GM18508 (cell line): Measurements from ENCODE around the gene TIMM44.
"Not testable (repeated sequence)": the region's sequence is repeated elsewhere in the genome, so short reads cannot be mapped to it uniquely, and the experiment has no call there.

Experiments used
- ATAC-seq: cut with Tn5 transposase; IDR thresholded peaks from one replicate; pipeline ENCODE4 v1.9.1; 2021; ENCODE audit warnings: moderate number of reproducible peaks; ENCODE audit not compliant: insufficient read depth, unreplicated experiment

The TIMM44 gene

DNA sequence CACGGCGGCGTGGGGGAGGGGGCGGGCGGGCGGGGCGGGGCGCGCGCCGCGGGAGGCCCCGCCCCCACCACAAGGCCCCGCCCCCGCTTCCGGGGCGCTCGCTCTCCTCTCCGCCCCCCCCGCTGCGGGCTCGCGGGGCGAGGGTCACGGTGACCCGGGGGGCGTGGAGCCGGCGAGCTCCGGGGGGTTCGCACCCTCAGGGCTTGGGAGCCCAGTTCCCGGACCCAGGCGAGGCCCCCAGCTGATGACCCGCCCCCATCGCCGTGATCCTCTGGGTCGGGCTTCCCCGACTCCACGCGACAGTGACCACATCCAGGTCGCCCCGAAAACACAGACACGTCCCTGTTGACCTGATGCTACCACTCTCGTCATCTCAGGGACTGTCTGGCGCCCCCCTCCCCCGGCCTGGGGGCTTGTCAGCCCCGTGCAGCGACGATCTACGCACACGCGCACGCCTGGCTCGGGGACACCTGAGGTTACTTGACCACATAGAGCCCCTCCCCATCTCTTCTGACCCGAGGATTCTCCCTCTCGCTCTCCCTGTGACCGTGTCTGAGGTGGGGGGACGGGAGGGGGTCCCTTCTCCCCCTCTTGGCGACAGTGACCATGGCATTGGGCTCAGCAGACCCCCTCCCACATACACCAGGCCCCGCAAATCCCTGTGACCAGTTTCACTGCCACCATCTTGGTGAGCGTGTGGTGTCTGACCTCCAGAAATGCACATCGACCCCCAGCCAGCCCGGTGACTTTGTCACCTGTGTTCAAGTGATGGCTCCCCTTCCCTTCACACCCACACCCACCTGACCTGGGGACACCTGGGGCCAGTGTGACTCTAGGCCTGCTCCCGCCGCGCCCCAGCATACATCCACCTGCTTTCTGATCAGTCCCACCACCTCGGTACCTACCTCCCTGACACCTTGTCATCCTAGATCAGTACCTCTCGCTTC, 39.1 kb downstream of the TIMM44 start:
- ATAC-seq, result peak; percentile 3

DNA sequence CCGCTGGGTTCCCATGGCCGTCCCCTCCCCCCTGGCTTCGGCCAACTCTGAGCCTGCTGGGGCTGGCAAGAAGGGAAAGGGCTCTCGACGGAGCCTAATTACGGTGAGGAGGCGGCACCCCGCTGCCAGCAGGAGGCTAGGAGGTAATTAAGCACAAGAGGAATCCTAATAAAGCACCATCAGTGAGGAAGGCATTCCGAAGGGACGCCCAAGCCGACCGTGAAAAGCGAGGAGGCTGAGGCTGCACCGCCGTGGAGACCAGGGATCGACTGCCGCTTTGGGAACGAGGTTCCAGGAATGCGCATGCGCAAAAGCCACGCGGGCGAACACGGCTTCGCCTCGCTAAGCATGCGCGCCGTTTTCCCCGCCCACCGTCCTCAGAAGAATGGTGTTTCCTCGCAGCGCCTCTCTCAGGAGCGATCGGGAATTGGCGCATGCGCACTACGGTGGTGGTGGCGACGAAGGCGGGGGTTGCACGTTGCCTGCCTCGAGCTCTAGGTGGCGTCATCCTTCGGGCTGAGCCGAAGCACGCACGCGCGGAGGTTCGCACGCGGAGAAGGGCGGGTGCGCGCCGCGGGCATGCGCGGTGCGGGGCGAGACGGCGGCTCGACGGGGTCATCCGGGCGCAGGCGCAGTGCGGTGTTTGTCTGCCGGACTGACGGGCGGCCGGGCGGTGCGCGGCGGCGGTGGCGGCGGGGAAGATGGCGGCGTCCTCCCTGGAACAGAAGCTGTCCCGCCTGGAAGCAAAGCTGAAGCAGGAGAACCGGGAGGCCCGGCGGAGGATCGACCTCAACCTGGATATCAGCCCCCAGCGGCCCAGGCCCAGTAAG, 40.0 kb downstream of the TIMM44 start, which contains the start of gene MAP2K7:
MAP2K7 (plus strand) TSS at position 634 of the 830 bp plus-strand sequence; CDS start at position 702, 68 bp downstream.
- peak; percentile 73 for ATAC-seq

- no peak for ATAC-seq
Observed at GRCh38 chr19:7902796-7903243, 40.6 kb downstream of the TIMM44 start.

DNA sequence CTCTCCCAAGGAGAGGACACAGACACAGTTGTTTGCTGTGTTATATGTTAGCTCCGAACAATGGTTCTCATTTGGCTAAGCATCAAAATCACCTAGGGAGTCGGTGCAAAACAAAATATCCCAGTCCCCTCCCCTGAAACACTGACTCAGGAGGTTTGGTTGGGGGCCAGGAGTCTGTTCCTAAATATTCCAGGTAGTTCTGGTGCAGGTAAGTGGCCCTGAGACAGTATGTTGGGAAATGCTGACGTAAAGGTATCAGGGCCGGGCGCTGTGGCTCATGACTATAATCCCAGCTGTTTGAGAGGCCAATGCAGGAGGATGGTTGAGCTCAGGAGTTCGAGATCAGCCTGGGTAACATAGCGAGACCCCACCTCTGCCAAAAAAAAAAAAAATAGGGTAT, 42.1 kb downstream of the TIMM44 start:
- ATAC-seq, result no peak

DNA sequence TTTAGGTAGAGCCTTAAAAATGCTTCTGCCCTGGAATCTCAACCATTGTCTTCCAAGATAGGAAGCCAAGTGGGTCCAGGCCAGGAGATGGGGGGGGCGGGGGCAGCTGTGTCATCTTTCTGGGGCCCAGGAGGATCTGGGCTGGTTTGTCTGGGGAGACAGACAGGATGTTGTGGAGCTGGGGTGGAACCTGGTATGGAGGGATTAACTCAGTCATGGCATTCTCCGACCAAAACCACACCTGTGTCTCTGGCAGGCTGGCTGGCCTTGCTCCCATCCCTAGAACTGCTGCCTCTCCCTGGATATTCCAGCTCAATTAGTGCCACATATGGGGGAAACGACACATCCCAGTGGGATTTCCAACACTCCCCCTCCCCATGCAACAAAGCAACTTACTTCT, 42.5 kb downstream of the TIMM44 start:
- no peak for ATAC-seq

DNA sequence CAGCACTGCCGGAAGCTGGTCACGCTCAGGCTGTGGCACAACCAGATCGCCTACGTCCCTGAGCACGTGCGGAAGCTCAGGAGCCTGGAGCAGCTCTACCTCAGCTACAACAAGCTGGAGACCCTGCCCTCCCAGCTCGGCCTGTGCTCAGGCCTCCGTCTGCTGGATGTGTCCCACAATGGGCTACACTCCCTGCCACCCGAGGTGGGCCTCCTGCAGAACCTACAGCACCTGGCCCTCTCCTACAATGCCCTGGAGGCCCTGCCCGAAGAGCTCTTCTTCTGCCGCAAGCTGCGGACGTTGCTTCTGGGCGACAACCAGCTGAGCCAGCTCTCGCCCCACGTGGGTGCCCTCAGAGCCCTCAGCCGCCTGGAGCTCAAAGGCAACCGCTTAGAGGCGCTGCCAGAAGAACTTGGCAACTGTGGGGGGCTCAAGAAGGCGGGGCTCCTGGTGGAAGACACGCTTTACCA, 43.0 kb downstream of the TIMM44 start:
- no peak for ATAC-seq

- ATAC-seq, result no peak
Observed at GRCh38 chr19:7899751-7900378, 43.6 kb downstream of the TIMM44 start.

DNA sequence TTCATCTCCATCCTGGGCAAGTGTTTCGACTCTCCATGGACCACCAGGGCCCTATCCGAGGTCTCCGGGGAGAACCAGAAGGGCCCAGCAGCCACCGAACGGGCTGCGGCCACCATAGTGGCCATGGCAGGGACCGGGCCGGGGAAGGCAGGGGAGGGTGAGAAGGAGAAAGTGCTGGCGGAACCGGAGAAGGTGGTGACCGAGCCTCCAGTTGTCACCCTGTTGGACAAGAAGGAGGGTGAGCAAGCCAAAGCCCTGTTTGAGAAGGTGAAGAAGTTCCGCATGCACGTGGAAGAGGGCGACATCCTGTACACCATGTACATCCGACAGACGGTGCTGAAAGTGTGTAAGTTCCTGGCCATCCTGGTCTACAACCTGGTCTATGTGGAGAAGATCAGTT, 44.5 kb downstream of the TIMM44 start:
- no peak for ATAC-seq

DNA sequence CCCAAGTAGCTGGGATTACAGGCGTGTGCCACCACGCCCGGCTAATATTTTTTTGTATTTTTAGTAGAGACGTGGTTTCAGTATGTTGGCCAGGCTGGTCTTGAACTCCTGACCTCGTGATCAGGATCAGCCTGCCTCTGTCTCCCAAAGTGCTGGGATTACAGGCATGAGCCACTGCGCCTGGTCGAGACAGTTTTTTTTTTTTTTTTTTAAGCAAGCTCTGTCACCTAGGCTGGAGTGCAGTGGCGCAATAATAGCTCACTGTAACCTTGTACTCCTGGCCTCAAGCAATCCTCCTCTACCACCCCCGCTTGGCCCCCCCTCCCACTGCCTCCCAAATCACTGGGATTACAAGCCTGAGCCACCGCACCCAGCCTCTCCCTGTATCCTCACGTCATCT, 46.2 kb downstream of the TIMM44 start:
- ATAC-seq, result no peak

GRCh38 chr19:7895565-7895964, 47.9 kb downstream of the TIMM44 start:
- ATAC-seq, result no peak

DNA sequence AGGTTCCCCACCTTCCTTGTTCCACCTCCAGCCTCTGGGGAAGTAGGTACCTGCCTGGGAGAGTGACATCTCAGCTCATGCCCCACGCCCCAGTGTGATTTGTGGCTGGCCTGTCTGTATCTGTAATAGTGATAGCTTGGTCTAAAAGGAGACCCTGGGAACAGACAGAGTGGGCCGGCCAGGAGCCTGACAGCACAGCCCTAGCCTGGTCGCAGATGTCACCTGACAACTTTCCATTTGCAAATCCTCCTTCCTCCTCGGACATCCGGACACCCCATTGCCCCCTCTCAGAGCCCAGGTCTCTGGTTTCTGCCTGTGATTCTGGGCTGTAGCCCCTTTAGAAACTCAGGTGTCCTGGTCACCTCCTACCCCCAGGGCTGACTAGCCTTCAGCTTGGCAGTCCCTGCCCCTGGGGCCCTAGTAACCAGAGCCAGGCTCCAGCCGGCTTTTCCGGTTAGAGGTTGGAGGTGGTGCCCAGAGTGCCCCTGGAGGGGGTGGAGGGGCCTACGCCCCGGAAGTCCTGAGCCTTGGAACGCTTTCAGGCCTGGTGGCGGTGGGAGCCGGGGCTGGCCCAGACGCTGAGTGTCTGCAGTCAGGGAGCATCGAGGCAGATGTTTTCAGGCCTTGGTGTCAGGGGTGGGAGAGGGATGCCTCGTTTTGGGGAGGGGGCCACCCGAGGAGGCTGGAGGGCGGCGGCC, 48.7 kb downstream of the TIMM44 start:
- ATAC-seq, result no peak

DNA sequence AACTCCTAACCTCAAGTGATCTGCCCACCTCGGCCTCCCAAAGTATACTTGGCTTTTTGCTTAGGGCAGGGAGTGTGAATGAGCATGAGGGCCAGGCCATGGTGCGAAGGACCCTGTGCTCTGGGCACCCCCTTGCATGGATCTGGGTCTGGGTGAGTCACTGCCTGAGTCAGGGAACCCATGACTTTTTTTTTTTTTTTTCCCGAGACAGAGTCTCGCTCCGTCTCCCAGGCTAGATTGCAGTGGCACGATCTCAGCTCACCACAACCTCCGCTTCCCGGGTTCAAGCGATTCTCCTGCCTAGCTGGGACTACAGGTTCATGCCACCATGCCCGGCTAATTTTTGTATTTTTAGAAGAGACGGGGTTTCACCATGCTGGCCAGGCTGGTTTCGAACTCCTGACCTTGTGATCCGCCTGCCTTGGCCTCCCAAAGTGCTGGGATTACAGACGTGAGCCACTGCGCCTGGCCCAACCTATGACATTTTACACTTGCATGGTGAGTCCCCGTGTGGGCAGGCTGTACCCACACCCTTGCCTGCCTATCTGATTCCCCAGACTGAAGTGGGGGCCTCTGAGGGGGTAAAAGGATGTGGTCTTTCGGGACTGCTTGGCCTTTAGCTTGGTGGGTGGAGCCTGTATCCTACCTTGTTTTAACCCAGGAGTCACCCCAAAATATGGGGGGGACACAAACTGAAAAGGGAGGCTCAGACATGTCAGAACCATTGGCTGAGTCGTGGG, 49.9 kb downstream of the TIMM44 start:
- ATAC-seq, result not testable (repeated sequence)

DNA sequence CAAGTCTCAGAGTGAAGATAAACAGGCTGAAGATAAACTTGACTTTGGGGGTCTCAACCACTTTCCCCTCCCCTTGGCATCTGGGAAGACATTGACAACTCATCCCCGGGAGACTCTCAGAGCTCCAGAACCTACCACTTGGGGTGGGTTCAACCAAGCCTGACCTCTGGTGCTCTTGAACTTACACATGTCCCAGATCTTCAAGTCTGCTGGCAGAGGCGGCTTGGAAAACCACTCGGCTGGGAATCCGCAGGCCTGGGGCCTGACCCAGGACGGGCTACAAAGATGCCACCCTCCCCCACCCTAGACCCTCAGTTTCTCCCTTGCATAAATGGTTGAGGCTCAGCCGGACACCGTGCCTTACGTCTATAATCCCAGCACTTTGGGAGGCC, 54.6 kb downstream of the TIMM44 start:
- ATAC-seq, result no peak

- no peak for ATAC-seq
Observed at GRCh38 chr19:7888145-7888825, 55.2 kb downstream of the TIMM44 start, which contains the start of gene LRRC8E. Gene LRRC8E (plus strand): TSS chr19:7888510. CDS start chr19:7895604, 7,094 bp downstream.

DNA sequence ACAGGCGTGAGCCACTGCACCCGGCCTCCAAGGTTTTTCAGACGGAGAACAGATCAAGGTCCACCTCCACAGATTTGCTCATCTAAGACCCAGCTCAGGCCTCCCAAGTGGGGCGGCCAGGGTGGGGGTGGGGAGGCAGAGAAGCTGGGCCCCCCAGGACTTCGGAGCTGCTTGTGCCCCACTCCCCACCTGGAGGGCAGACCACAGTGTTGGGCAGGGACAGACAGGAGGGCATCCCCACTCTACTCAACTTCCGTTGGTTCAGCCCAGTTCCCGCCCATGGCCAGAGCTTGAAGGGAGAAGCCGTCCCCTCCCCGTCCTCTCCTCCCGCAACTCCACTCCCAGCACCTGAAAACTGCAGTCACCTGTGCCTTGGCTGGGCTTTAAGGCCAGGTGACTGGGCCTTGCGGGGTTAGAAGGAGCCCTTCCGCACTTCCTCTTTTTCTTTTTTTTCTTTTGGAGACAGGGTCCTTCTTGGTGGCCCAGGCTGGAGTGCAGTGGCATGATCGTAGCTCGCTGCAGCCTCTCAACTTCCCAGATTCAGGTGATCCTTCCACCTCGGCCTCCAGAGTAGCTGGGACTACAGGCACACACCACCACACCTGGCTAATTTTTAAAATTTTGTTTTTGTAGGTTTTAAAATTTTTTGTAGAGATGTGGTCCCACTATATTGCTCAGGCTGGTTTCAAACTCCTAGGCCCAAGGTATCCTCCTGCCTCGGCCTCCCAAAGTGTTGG, 55.9 kb downstream of the TIMM44 start:
- no peak for ATAC-seq

- no peak for ATAC-seq
Observed at GRCh38 chr19:7885818-7886217, 57.6 kb downstream of the TIMM44 start.

- no peak for ATAC-seq
Observed at GRCh38 chr19:7883796-7884570, 59.5 kb downstream of the TIMM44 start.
